ENCODE data around the gene RNF115.

Gene RNF115

GRCh38 chr1:145692785-145693443 lies 131.0 kb downstream of the RNF115 start:
- no peak for DNase-seq

GRCh38 chr1:145690587-145691558 lies 133.0 kb downstream of the RNF115 start:
- DNase-seq, result peak; percentile 76

GRCh38 chr1:145689922-145690321 lies 134.0 kb downstream of the RNF115 start:
- no peak for DNase-seq

GRCh38 chr1:145688924-145689323 lies 135.0 kb downstream of the RNF115 start:
- DNase-seq, result no peak

Measured in activated CD4-positive, alpha-beta T cell treated with anti-CD3 and anti-CD28 coated beads, Interleukin-2, Interleukin-6, amounts not matched to agents 100 ng/mL and 50 ng/mL, durations not matched to agents 16 hours and 8 hours (primary cell).